Mammary epithelial cell (primary cell): Measurements from ENCODE around the gene PLAC9.

Source experiments
- CTCF ChIP-seq, 2 donors: IDR thresholded peaks in 1 of 2; conservative IDR thresholded peaks in 1 of 2; 2 replicates each; pipeline ENCODE4 v1.5.1; 2011 to 2012; ENCODE audit warnings: inconsistent platforms in 2 of 2, low read length in 2 of 2, mild to moderate bottlenecking in 2 of 2, control low read depth in 1 of 2, low read depth in 1 of 2; ENCODE audit not compliant: insufficient read depth in 1 of 2; ENCODE audit errors: extremely low read depth in 1 of 2
- EZH2 ChIP-seq: IDR thresholded peaks from 2 replicates; pipeline ENCODE4 v1.6.1; 2012; ENCODE audit warnings: low read length, inconsistent platforms, borderline replicate concordance

- no peak for TF ChIP-seq CTCF (conservative IDR thresholded peaks at IDR 0.05 in 1 of 2, IDR thresholded peaks at IDR 0.05 in 1 of 2; ENCODE audit: extremely low read depth in 1 of 2, insufficient read depth in 1 of 2, low read depth in 1 of 2, low read length in 2 of 2)
- TF ChIP-seq EZH2 = no peak
Measured at GRCh38 chr10:80194373-80195045, 62.0 kb downstream of the PLAC9 start.
